B cell (primary cell): ENCODE results near the gene NGLY1. TPM values are rescaled to one million over a fixed set of nuclear protein-coding genes. Genes with fewer than 3 reads are reported as not detected.

Source experiments
- ATAC-seq: fragments of 200-7000 bp; cut with Tn5 transposase; one replicate; pipeline ENCODE4 v1.10.0; 2021; ENCODE audit warnings: low read depth, mild to moderate bottlenecking, moderate number of reproducible peaks, moderate library complexity
- CTCF ChIA-PET: fragments of 350-600 bp; sonication (Branson Sonifier 250); formaldehyde crosslinking; loops from one replicate; lab custom pipeline; 2021; ENCODE audit warnings: antibody characterized with exemption, inconsistent platforms; lab: Charles Lee
- POLR2A ChIA-PET: fragments of 350-600 bp; sonication (Branson Sonifier 250); formaldehyde crosslinking; loops from one replicate; lab custom pipeline; 2021; ENCODE audit warnings: antibody characterized with exemption; lab: Charles Lee
- DNase-seq: peaks from one replicate; pipeline ENCODE4 v3.0.0; 2013
- H2AFZ ChIP-seq: 2 replicates; pipeline ENCODE4 v1.6.1; 2012; ENCODE audit warnings: mild to moderate bottlenecking, low read depth, low read length; ENCODE audit not compliant: insufficient read depth, poor library complexity, severe bottlenecking
- H3K27ac ChIP-seq, 2 donors: 1 replicate in 1 of 2; 2 replicates in 1 of 2; pipeline ENCODE4 v1.5.1; 2012 to 2013; ENCODE audit warnings: low read length in 2 of 2, mild to moderate bottlenecking in 2 of 2, moderate library complexity in 1 of 2
- H3K27me3 ChIP-seq, 4 experiments: fragments of 200-600 bp in 1 of 4; sonication (generic) in 1 of 4; replicated peaks in 1 of 4; 1 replicate in 2 of 4; 2 replicates in 2 of 4; pipeline versions ENCODE4 v1.6.1 to v1.7.0; 2013 to 2016; ENCODE audit warnings: low read length in 3 of 4, mild to moderate bottlenecking in 2 of 4, mixed read lengths in 1 of 4, moderate library complexity in 1 of 4; ENCODE audit not compliant: insufficient read depth in 4 of 4, control insufficient read depth in 3 of 4; ENCODE audit errors: control extremely low read depth in 1 of 4
- H3K36me3 ChIP-seq, 2 experiments: replicated peaks in 1 of 2; 1 replicate in 1 of 2; 2 replicates in 1 of 2; pipeline versions ENCODE4 v1.6.1 to v1.7.1; 2013; ENCODE audit warnings: low read length in 1 of 2; ENCODE audit not compliant: insufficient read depth in 2 of 2, control insufficient read depth in 1 of 2; ENCODE audit errors: control extremely low read depth in 1 of 2, extremely low read depth in 1 of 2
- H3K4me1 ChIP-seq, 2 donors: fragments of 200-600 bp in 1 of 2; sonication (generic) in 1 of 2; 1 replicate in 1 of 2; 2 replicates in 1 of 2; pipeline versions ENCODE4 v1.5.1 to v1.6.1; 2013 to 2017; ENCODE audit warnings: low read length in 2 of 2; ENCODE audit not compliant: control insufficient read depth in 2 of 2, insufficient read depth in 2 of 2
- H3K4me2 ChIP-seq: replicated peaks from 2 replicates; pipeline ENCODE3; 2012; ENCODE audit warnings: mild to moderate bottlenecking, low read depth, low read length; ENCODE audit not compliant: poor library complexity, severe bottlenecking
- H3K4me3 ChIP-seq, 5 experiments: fragments of 200-600 bp in 1 of 5; sonication (generic) in 1 of 5; 1 replicate in 3 of 5; 2 replicates in 2 of 5; pipeline versions ENCODE4 v1.5.1 to v1.7.0; 2011 to 2016; ENCODE audit warnings: low read length in 4 of 5, mild to moderate bottlenecking in 4 of 5, low read depth in 2 of 5, control low read depth in 1 of 5, moderate library complexity in 1 of 5; ENCODE audit not compliant: insufficient read depth in 1 of 5; ENCODE audit errors: control extremely low read depth in 1 of 5, extremely low read depth in 1 of 5
- H3K79me2 ChIP-seq: fragments of 200-600 bp; sonication (generic); one replicate; pipeline ENCODE4 v1.6.0; 2016; ENCODE audit warnings: low read length; ENCODE audit not compliant: control insufficient read depth, insufficient read depth
- H3K9ac ChIP-seq: fragments of 200-600 bp; sonication (generic); 2 replicates; pipeline ENCODE4 v1.6.1; 2017; ENCODE audit warnings: mild to moderate bottlenecking, low read length, moderate library complexity
- H3K9me3 ChIP-seq, 3 donors: one replicate each; pipeline versions ENCODE4 v1.6.1 to v1.7.1; 2013; ENCODE audit warnings: low read length in 2 of 3; ENCODE audit not compliant: control insufficient read depth in 2 of 3, insufficient read depth in 1 of 3; ENCODE audit errors: control extremely low read depth in 1 of 3
- H4K20me1 ChIP-seq: 2 replicates; pipeline ENCODE4 v1.6.0; 2012; ENCODE audit warnings: mild to moderate bottlenecking, low read length; ENCODE audit not compliant: insufficient read depth, control insufficient read depth, poor library complexity, severe bottlenecking
- H3K27ac Mint-ChIP-seq: one replicate; pipeline ENCODE4 v1.8.0; 2021; ENCODE audit warnings: mixed read lengths
- H3K27me3 Mint-ChIP-seq: one replicate; pipeline ENCODE4 v1.8.0; 2021; ENCODE audit warnings: mixed read lengths
- H3K4me1 Mint-ChIP-seq: one replicate; pipeline ENCODE4 v1.8.0; 2021; ENCODE audit warnings: mixed read lengths
- H3K4me3 Mint-ChIP-seq: one replicate; pipeline ENCODE4 v1.8.0; 2021; ENCODE audit warnings: mixed read lengths
- H3K9me3 Mint-ChIP-seq: one replicate; pipeline ENCODE4 v1.8.0; 2022; ENCODE audit warnings: mixed read lengths; ENCODE audit not compliant: insufficient read depth
- EZH2 ChIP-seq: IDR thresholded peaks from 2 replicates; pipeline ENCODE4 v1.6.1; 2012; ENCODE audit warnings: borderline replicate concordance, low read depth, mild to moderate bottlenecking, moderate library complexity, low read length; ENCODE audit not compliant: insufficient read depth, poor library complexity, severe bottlenecking
- WGBS: methylation state at CpG from one replicate; pipeline ENCODE4 v1.1.5; 2013; ENCODE audit warnings: missing lambda C conversion rate; ENCODE audit not compliant: insufficient coverage; 5-methylcytosine and 5-hydroxymethylcytosine counted together
- intact Hi-C: fragments of 100-400 bp; cut with micrococcal nuclease; formaldehyde crosslinking; loops from one replicate; pipeline ENCODE4 v1.10.0; 2022
- polyA plus RNA-seq: library from polyadenylated mRNA; depleted of rRNA; stranded (reverse); fragments of >200 nt; gene quantifications from 2 replicates; pipeline ENCODE4 v1.2.3, GENCODE V29; 2012
- total RNA-seq, 2 donors: library from RNA; stranded (reverse); fragments of 120-200 nt in 1 of 2; gene quantifications; 1 replicate in 1 of 2; 2 replicates in 1 of 2; pipeline versions ENCODE4 v1.2.3 to v1.2.4, GENCODE V29; 2013 to 2022
- TF ChIP-seq, protein P1 (sequence below): fragments of 200-600 bp; IDR thresholded peaks from one replicate; pipeline ENCODE4 v1.8.0; 2022; ENCODE audit warnings: antibody characterized with exemption, mild to moderate bottlenecking

Gene NGLY1
- total and polyA plus RNA-seq, 2 donors (not counting 1 experiment from before 2014, with no cell fraction given) = 24.2 to 145 TPM

DNA sequence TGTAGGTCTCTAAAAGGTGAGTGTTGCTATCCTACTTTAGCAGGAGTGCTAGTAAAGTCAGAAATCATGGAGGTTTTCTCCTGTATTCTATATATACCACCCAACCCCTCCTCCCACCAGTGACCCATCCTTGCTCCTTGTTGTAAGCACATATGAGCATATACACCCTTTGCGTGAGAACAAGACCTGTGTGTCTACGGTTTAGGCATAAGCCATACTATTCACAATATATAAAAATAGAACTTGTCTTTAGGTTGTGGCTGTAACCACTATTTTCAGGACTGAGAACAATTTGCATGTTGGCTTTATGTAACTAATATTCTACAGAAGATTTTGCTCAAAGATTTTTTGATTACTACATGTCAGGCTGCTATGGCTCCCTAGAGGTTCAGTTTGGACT is 59.4 kb downstream of the NGLY1 start:
- Histone ChIP-seq H3K79me2 (no peaks in the 10 kb centered on the region), H3K4me2 (no peak overlapping the region), H3K4me3 (no peak overlapping the region), H3K36me3 (peaks cover 14 to 32% of the 10 kb centered on the region in 2 experiments), H4K20me1 (no peaks in the 10 kb centered on the region), H2AFZ (no peak overlapping the region), H3K27ac (no peak overlapping the region), H3K4me1 (no peaks in the 10 kb centered on the region), H3K9me3 (no peaks in the 10 kb centered on the region), H3K27me3 (no peaks in the 10 kb centered on the region), H3K9ac (no peak overlapping the region)
- ChIA-PET POLR2A (no interaction called here), CTCF (no interaction called here)
- Mint-ChIP-seq H3K27me3 (no peaks in the 10 kb centered on the region), H3K4me1 (no peaks in the 10 kb centered on the region), H3K9me3 (no peaks in the 10 kb centered on the region), H3K27ac (no peak overlapping the region), H3K4me3 (no peak overlapping the region)
- intact Hi-C loops = no loop called here
- WGBS = no CpG with 5 or more reads among the region's 2 CpGs
- no peak for ATAC-seq
- no peak for TF ChIP-seq EZH2
- TF ChIP-seq, protein P1, sequence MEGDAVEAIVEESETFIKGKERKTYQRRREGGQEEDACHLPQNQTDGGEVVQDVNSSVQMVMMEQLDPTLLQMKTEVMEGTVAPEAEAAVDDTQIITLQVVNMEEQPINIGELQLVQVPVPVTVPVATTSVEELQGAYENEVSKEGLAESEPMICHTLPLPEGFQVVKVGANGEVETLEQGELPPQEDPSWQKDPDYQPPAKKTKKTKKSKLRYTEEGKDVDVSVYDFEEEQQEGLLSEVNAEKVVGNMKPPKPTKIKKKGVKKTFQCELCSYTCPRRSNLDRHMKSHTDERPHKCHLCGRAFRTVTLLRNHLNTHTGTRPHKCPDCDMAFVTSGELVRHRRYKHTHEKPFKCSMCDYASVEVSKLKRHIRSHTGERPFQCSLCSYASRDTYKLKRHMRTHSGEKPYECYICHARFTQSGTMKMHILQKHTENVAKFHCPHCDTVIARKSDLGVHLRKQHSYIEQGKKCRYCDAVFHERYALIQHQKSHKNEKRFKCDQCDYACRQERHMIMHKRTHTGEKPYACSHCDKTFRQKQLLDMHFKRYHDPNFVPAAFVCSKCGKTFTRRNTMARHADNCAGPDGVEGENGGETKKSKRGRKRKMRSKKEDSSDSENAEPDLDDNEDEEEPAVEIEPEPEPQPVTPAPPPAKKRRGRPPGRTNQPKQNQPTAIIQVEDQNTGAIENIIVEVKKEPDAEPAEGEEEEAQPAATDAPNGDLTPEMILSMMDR = no peak
- no peak for DNase-seq

DNA sequence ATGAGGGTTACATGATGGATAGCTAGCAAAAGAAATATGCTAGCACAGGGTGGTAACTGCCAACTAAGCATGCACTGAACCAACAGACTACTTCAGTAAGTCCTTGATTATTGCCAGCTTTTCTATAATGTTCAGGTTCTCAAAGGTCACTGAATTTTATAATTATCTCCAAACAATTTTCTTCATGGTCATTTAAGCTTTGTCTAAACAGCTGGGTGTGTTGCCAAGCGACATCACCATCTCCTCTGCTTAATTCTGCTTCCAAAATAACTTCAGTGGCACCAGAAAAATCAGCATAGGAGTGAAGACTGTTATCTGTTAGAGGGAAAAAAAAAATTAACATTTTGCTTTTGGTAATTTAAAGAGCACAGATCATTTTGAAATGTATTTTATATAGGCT is 63.9 kb downstream of the NGLY1 start:
- ChIA-PET CTCF (interaction anchor here (0.6 kb wide), 1 partner anchor 1796 kb away, joined by 3 read pairs; no protein-coding TSS in a partner anchor), POLR2A (no interaction called here)
- Mint-ChIP-seq H3K4me3 (no peak overlapping the region), H3K9me3 (peaks cover 6% of the 10 kb centered on the region), H3K4me1 (no peaks in the 10 kb centered on the region), H3K27ac (no peak overlapping the region), H3K27me3 (no peaks in the 10 kb centered on the region)
- no peak overlapping the region for H3K9ac ChIP-seq
- H3K9me3 ChIP-seq = no peaks in the 10 kb centered on the region
- no peak for ATAC-seq
- H4K20me1 ChIP-seq = no peaks in the 10 kb centered on the region
- H3K79me2 ChIP-seq = no peaks in the 10 kb centered on the region
- 100% methylated on average over 1 of the region's 1 CpG for WGBS
- H3K36me3 ChIP-seq = peaks cover 5% of the 10 kb centered on the region in 2 experiments
- no peak for DNase-seq
- H3K27ac ChIP-seq = no peak overlapping the region
- H3K4me3 ChIP-seq = no peak overlapping the region
- no peak for TF ChIP-seq EZH2
- TF ChIP-seq, protein P1 = no peak
- intact Hi-C loops = no loop called here
- H2AFZ ChIP-seq = no peak overlapping the region
- no peaks in the 10 kb centered on the region for H3K4me1 ChIP-seq
- H3K27me3 ChIP-seq = no peaks in the 10 kb centered on the region
- no peak overlapping the region for H3K4me2 ChIP-seq
